K562 (cell line): ENCODE results near the gene TUBA1B. TPM values are rescaled to one million over a fixed set of nuclear protein-coding genes. Genes with fewer than 3 reads are reported as not detected.
A peak's percentile ranks its signal among the peaks of the same experiment; 100 is the strongest.

Experiments
- CTCF ChIP-seq, 3 experiments: IDR thresholded peaks in 2 of 3; conservative IDR thresholded peaks in 1 of 3; 2 replicates each; pipeline ENCODE4 v1.5.1; 2011 to 2012; ENCODE audit warnings: low read length in 3 of 3, mild to moderate bottlenecking in 3 of 3, control low read depth in 2 of 3, improper control_type of control experiment in 1 of 3, inconsistent platforms in 1 of 3, low read depth in 1 of 3, mixed read lengths in 1 of 3, moderate library complexity in 1 of 3; ENCODE audit not compliant: insufficient read depth in 2 of 3
- DPF2 ChIP-seq: fragments of 450-650 bp; IDR thresholded peaks from 2 replicates; pipeline ENCODE4 v1.6.1; 2016
- ELF1 ChIP-seq: fragments of 200-800 bp; sonication (Bioruptor generic); IDR thresholded peaks from 2 replicates; pipeline ENCODE4 v1.6.1; 2016; ENCODE audit warnings: missing genetic modification characterization, missing compliant biosample characterization
- HOMEZ ChIP-seq: fragments of 250-450 bp; sonication (Bioruptor Pico); IDR thresholded peaks from 2 replicates; pipeline ENCODE4 v1.4.0; 2020; ENCODE audit warnings: mild to moderate bottlenecking, moderate library complexity
- ILK ChIP-seq: fragments of 450-650 bp; IDR thresholded peaks from 2 replicates; pipeline ENCODE4 v1.6.1; 2016; ENCODE audit warnings: missing genetic modification characterization, low read depth, mild to moderate bottlenecking, missing compliant biosample characterization, moderate library complexity, borderline replicate concordance
- MAZ ChIP-seq, 2 experiments: fragments of 450-650 bp in 1 of 2; sonication (generic) in 1 of 2; formaldehyde crosslinking; IDR thresholded peaks in 1 of 2; conservative IDR thresholded peaks in 1 of 2; 2 replicates each; pipeline versions ENCODE4 v1.4.0 to v1.5.0; 2020; ENCODE audit warnings: mild to moderate bottlenecking in 1 of 2, missing genetic modification reagents in 1 of 2
- MBD1 ChIP-seq: fragments of 250-450 bp; sonication (Bioruptor Pico); IDR thresholded peaks from 2 replicates; pipeline ENCODE4 v1.8.0; 2022; ENCODE audit warnings: inconsistent platforms
- NBN ChIP-seq: fragments of 450-650 bp; IDR thresholded peaks from 2 replicates; pipeline ENCODE4 v1.6.1; 2016; ENCODE audit warnings: low read depth, mild to moderate bottlenecking
- NFIC ChIP-seq: fragments of 450-650 bp; IDR thresholded peaks from 2 replicates; pipeline ENCODE4 v1.6.1; 2017; ENCODE audit warnings: mild to moderate bottlenecking, inconsistent platforms
- PATZ1 ChIP-seq: fragments of 250-450 bp; sonication (Bioruptor Pico); IDR thresholded peaks from 2 replicates; pipeline ENCODE4 v1.5.0; 2020; ENCODE audit warnings: mild to moderate bottlenecking, borderline replicate concordance
- SAP30 ChIP-seq: fragments of 200-600 bp; sonication (generic); IDR thresholded peaks from 2 replicates; pipeline ENCODE4 v1.6.1; 2012; ENCODE audit warnings: borderline replicate concordance, low read depth, mild to moderate bottlenecking, moderate library complexity, low read length, control low read depth, inconsistent platforms; ENCODE audit not compliant: insufficient read depth, poor library complexity, severe bottlenecking
- ZKSCAN1 ChIP-seq: fragments of 150-350 bp; IDR thresholded peaks from 2 replicates; pipeline ENCODE4 v1.6.1; 2016; ENCODE audit warnings: low read depth, low read length
- ZMIZ1 ChIP-seq, 2 experiments: fragments of 150-350 bp in 1 of 2; IDR thresholded peaks; 2 replicates each; pipeline ENCODE4 v1.6.1; 2012 to 2016; ENCODE audit warnings: low read depth in 2 of 2, low read length in 2 of 2, mild to moderate bottlenecking in 1 of 2, moderate library complexity in 1 of 2
- ZNF586 ChIP-seq: fragments of 450-650 bp; formaldehyde crosslinking; conservative IDR thresholded peaks from 2 replicates; pipeline ENCODE4 v1.4.0; 2020; ENCODE audit warnings: mild to moderate bottlenecking, moderate library complexity
- ZSCAN29 ChIP-seq: fragments of 450-650 bp; IDR thresholded peaks from 2 replicates; pipeline ENCODE4 v1.6.1; 2017
- polyA plus RNA-seq, 8 experiments: library from polyadenylated mRNA; depleted of rRNA in 4 of 8; stranded (reverse) in 5 of 8; unstranded in 3 of 8; fragments of >200 nt; fragmentation: Nextera tagmentation in 2 of 8; fragmentation: Illumina TruSeq in 1 of 8; extraction: Ambion mirVana in 2 of 8; extraction: Trizol in 1 of 8; gene quantifications; 2 replicates each; pipeline versions ENCODE4 v1.2.1 to v1.2.3, GENCODE V29; 2011 to 2014; ENCODE audit warnings: inconsistent platforms in 1 of 8, missing spikeins in 1 of 8
- total RNA-seq, 7 experiments: library from RNA; depleted of rRNA in 6 of 7; stranded (reverse); fragments of >200 nt in 6 of 7; fragmentation: Illumina TruSeq in 2 of 7; extraction: Trizol in 2 of 7; gene quantifications; 2 replicates each; pipeline versions ENCODE4 v1.2.1 to v1.2.3, GENCODE V29; 2011 to 2021; ENCODE audit warnings: low replicate concordance in 1 of 7

TUBA1B gene
- total and polyA plus RNA-seq, 9 of the 15 experiments (the other 6 are each of a cell fraction or from before 2014, with no cell fraction given) = 2,189 to 4,624 (median 2,628) TPM

GRCh38 chr12:49092086-49092815 lies 38.9 kb downstream of the TUBA1B start (continued):
- TF ChIP-seq ILK (tag) (no peak), CTCF (IDR thresholded peaks at IDR 0.05 in 2 of 3, conservative IDR thresholded peaks at IDR 0.05 in 1 of 3; ENCODE audit: insufficient read depth in 2 of 3, low read depth in 1 of 3, low read length in 3 of 3) (peak; percentile 84 to 91 (median 85)), HOMEZ (no peak), ZMIZ1 (IDR thresholded peaks at IDR 0.05; ENCODE audit: low read depth in 2 of 2, low read length in 2 of 2) (peak in 1 of 2 experiments; percentile 85; a peak in 2 of 4 replicates), NBN (peak; percentile 99), MAZ (CRISPR knock-in tag; conservative IDR thresholded peaks at IDR 0.05 in 1 of 2, IDR thresholded peaks at IDR 0.05 in 1 of 2) (peak; percentile 86 to 92), SAP30 (no peak), ZSCAN29 (no peak), ZNF586 (CRISPR knock-in tag) (no peak), MBD1 (CRISPR knock-in tag) (no peak), NFIC (peak; percentile 79), PATZ1 (CRISPR knock-in tag) (no peak), DPF2 (peak; percentile 94), ELF1 (tag) (no peak), ZKSCAN1 (peak; percentile 86)
